NK-92 (cell line): ENCODE results near the gene IER3.

Experiments used
- DNase-seq: peaks from one replicate; lab custom pipeline; 2025; ENCODE audit not compliant: unreplicated experiment; lab: John Stamatoyannopoulos, UW

IER3 gene

GRCh38 chr6:30744054-30744805, at the start of gene IER3:
IER3 (minus strand) TSS chr6:30744547; CDS start chr6:30744518, 29 bp downstream.
- DNase-seq: no peak

GRCh38 chr6:30793521-30794194, 49.3 kb upstream of the IER3 start:
- DNase-seq: no peak

- no peak for DNase-seq
These were observed 48.4 kb upstream of the IER3 start for GRCh38 chr6:30792786-30793185.

- DNase-seq: no peak
These were observed 46.5 kb upstream of the IER3 start for GRCh38 chr6:30790724-30791383.

- DNase-seq: no peak
These were observed 45.3 kb upstream of the IER3 start for GRCh38 chr6:30789606-30790005.

GRCh38 chr6:30787954-30788353, 43.6 kb upstream of the IER3 start:
- DNase-seq: no peak

GRCh38 chr6:30782425-30783014, 38.2 kb upstream of the IER3 start:
- no peak for DNase-seq

GRCh38 chr6:30781743-30782424, 37.5 kb upstream of the IER3 start:
- DNase-seq: no peak

- no peak for DNase-seq
These were observed 37.0 kb upstream of the IER3 start for GRCh38 chr6:30781395-30781742.

GRCh38 chr6:30780642-30780920, 36.2 kb upstream of the IER3 start:
- DNase-seq: no peak

- DNase-seq: no peak
These were observed 35.7 kb upstream of the IER3 start for GRCh38 chr6:30779850-30780641.

GRCh38 chr6:30778001-30778635, 33.8 kb upstream of the IER3 start:
- no peak for DNase-seq

GRCh38 chr6:30777155-30777485, 32.8 kb upstream of the IER3 start:
- DNase-seq: no peak

GRCh38 chr6:30776390-30777154, 32.2 kb upstream of the IER3 start:
- DNase-seq: no peak

- DNase-seq: no peak
These were observed 30.8 kb upstream of the IER3 start for GRCh38 chr6:30775104-30775503.

- DNase-seq: no peak
These were observed 30.4 kb upstream of the IER3 start for GRCh38 chr6:30774701-30775100.

- no peak for DNase-seq
These were observed 26.2 kb upstream of the IER3 start for GRCh38 chr6:30770592-30770991.

GRCh38 chr6:30769853-30770524, 25.6 kb upstream of the IER3 start:
- no peak for DNase-seq
